VCaP (cell line): ENCODE results near the gene RASSF6.

Experiments
- H3K27ac ChIP-seq: fragments of 450-650 bp; 2 replicates; pipeline ENCODE4 v1.5.1; 2017
- CTCF ChIP-seq: fragments of 450-650 bp; conservative IDR thresholded peaks from 2 replicates; pipeline ENCODE4 v1.5.1; 2017; ENCODE audit warnings: mild to moderate bottlenecking, moderate library complexity

Gene RASSF6

GRCh38 chr4:73533515-73534422, 86.5 kb downstream of the RASSF6 start:
- H3K27ac ChIP-seq, result no peak overlapping the region
- no peak for TF ChIP-seq CTCF

DNA sequence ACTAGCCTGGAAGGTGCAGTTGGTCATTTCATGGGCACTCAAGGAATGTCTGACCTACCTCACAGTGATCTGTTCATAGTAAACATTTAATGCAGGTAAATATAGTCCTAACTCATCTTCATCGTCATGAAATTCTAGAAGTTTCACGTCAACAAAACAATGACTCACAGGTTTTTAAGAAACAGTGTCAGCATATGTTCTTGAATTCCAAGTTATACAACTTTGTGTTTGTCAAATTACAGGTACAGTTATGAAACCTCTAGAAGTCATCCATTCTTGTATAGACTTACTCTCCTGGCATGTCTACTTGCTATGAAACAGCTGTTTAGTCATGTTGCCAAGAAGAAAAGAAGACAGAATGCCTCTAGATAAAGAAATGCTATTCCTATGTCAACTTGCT, 92.1 kb downstream of the RASSF6 start:
- TF ChIP-seq CTCF, result no peak
- H3K27ac ChIP-seq, result no peak overlapping the region

DNA sequence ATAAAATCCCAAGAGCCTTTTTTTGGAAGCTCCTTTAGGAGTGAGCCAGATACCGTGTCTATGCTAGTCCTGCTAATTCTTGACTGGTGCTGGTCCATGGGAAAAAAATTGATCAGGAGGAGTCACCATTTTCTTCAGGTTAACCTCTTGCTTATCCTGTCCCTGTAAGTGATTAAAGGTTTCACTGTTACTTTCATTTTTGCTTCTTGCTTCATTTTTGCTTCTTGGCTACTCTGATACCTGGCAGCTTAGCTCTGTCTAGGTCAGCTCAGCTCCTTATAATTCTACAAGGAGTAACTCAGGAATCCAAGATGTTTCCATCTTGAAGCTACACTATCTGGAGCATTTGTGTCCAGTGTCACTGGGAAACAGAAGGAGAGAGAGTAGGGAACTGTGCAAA, 93.0 kb downstream of the RASSF6 start:
- TF ChIP-seq CTCF, result no peak
- H3K27ac ChIP-seq, result no peak overlapping the region

- no peak overlapping the region for H3K27ac ChIP-seq
- TF ChIP-seq CTCF, result no peak
These were observed 94.6 kb downstream of the RASSF6 start for GRCh38 chr4:73525611-73526010.

GRCh38 chr4:73523126-73523525, 97.1 kb downstream of the RASSF6 start:
- TF ChIP-seq CTCF, result no peak

More at GRCh38 chr4:73523126-73523525, 97.1 kb downstream of the RASSF6 start:
- no peak overlapping the region for H3K27ac ChIP-seq
